Mucosa of descending colon (tissue), 3 donors: ENCODE results near the gene UBFD1. TPM values are rescaled to one million over a fixed set of nuclear protein-coding genes. Genes with fewer than 3 reads are reported as not detected.
A peak's percentile ranks its signal among the peaks of the same experiment; 100 is the strongest.

Experiments
- ATAC-seq: fragments of 200-7000 bp; cut with Tn5 transposase; one replicate; pipeline ENCODE4 v1.9.1; 2020; ENCODE audit warnings: mild to moderate bottlenecking, moderate library complexity
- DNase-seq, 3 donors: peaks; one replicate each; pipeline ENCODE4 v3.0.0-alpha.2; 2020
- H3K36me3 ChIP-seq: fragments of 200-600 bp; one replicate; pipeline ENCODE4 v1.8.0; 2021; ENCODE audit warnings: low read depth, mild to moderate bottlenecking
- H3K4me1 ChIP-seq: fragments of 200-600 bp; one replicate; pipeline ENCODE4 v1.8.0; 2021; ENCODE audit warnings: low read depth, mild to moderate bottlenecking
- H3K4me3 ChIP-seq: fragments of 200-600 bp; one replicate; pipeline ENCODE4 v1.8.0; 2021; ENCODE audit warnings: mild to moderate bottlenecking
- H3K9me3 ChIP-seq: fragments of 200-600 bp; one replicate; pipeline ENCODE4 v1.8.0; 2021; ENCODE audit warnings: mild to moderate bottlenecking
- intact Hi-C, 2 donors: fragments of 100-400 bp; cut with DNase I in 1 of 2; cut with micrococcal nuclease in 1 of 2; formaldehyde crosslinking; loops; one replicate each; pipeline versions ENCODE4 v1.11.0 to v1.11.1; 2022; cut with DNase I, micrococcal nuclease
- long read RNA-seq, 2 donors: library from polyadenylated mRNA; unstranded; transcript quantifications; one replicate each; pipeline ENCODE4 v2.0.0, GENCODE V29; 2019 to 2021
- total RNA-seq, 3 donors: library from RNA; stranded (reverse); fragmentation: NEBNext Ultra II Directional in 2 of 3; extraction: Animal tissue kit (Norgen Biotek cat#: 25700) in 2 of 3; gene quantifications; one replicate each; pipeline versions ENCODE4 v1.2.1 to v1.2.4, GENCODE V29; 2021 to 2023
- TF ChIP-seq, protein P1 (sequence below): fragments of 200-600 bp; IDR thresholded peaks from one replicate; pipeline ENCODE4 v1.8.0; 2022; ENCODE audit warnings: antibody characterized with exemption, mild to moderate bottlenecking
- donor health status: DM: no; HTN: no; CAD: no; lungs with moderate emphysema.
- donor health status: DM: no; HTN: no; CAD: no.
- donor health status: DM: no; HTN: yes; CAD: no.

The UBFD1 gene, protein sequence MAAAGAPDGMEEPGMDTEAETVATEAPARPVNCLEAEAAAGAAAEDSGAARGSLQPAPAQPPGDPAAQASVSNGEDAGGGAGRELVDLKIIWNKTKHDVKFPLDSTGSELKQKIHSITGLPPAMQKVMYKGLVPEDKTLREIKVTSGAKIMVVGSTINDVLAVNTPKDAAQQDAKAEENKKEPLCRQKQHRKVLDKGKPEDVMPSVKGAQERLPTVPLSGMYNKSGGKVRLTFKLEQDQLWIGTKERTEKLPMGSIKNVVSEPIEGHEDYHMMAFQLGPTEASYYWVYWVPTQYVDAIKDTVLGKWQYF
- total RNA-seq: 10 to 100 TPM; 27.8 to 38.3 (median 28.5) TPM
- long read RNA-seq, donor 1, full-length matches to known transcripts: 12 of 18 reads
- long read RNA-seq, donor 1, partial matches to known transcripts: 1 of 18 reads
- long read RNA-seq, donor 1, other reads (novel, unspliced or antisense): 5 of 18 reads
- long read RNA-seq, donor 2, partial matches to known transcripts: 0 of 1 reads
- long read RNA-seq, donor 2, other reads (novel, unspliced or antisense): 1 of 1 reads

DNA sequence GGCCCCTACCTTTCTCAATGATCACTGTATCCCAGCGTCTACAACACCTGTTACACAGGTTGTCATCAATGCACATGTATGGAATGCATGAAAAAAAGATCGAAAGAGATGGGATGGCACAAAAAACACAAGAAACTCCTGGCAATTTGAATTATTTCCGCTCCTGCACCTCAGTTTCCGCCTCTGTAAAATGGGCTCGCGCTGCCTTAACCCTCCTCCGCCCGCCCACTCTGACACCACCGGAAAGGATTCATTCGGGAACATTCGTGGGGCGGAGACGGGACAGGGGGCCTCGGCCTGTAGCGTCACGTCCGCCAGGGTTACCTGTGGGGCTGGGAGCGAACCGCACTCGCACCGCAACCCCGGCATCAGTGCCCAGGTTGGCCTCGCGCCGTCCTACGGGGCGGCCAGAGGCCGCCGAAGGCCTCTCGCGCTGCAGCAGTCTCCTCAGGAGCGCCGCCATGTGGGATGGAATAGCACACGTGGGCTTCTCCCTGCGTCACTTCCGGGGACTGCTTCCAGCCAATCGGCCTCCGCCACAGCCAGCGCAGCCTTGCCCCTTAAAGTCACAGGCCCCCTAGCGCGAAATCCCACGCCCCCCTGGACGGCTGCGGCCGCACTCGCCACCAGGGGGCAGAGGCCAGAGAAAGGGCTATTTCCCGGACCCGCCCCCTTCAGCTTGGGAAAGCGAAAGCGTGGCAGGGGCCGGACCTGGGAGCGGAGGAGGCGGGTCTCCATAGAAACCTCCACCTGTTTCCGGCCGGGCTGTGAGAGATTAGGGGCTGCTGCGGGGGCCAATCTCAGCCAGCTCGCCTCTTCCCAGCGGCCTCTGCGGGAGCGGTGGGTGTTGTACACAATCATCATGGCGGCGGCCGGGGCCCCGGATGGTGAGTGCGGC is at the start of gene UBFD1, which contains the start of gene EARS2:
TSS of gene UBFD1 (plus strand) at position 847 of the 898 bp plus-strand sequence. CDS start at position 863, 16 bp downstream.
TSS of gene EARS2 (minus strand) at position 470 of the 898 bp plus-strand sequence. CDS start at position 463, 7 bp downstream.
- Histone ChIP-seq H3K9me3 (no peaks in the 10 kb centered on the region), H3K4me3 (peak within 1 kb of the TSS; percentile 98), H3K36me3 (peaks cover 4% of the 10 kb centered on the region), H3K4me1 (peaks cover 9% of the 10 kb centered on the region)
- TF ChIP-seq, protein P1, sequence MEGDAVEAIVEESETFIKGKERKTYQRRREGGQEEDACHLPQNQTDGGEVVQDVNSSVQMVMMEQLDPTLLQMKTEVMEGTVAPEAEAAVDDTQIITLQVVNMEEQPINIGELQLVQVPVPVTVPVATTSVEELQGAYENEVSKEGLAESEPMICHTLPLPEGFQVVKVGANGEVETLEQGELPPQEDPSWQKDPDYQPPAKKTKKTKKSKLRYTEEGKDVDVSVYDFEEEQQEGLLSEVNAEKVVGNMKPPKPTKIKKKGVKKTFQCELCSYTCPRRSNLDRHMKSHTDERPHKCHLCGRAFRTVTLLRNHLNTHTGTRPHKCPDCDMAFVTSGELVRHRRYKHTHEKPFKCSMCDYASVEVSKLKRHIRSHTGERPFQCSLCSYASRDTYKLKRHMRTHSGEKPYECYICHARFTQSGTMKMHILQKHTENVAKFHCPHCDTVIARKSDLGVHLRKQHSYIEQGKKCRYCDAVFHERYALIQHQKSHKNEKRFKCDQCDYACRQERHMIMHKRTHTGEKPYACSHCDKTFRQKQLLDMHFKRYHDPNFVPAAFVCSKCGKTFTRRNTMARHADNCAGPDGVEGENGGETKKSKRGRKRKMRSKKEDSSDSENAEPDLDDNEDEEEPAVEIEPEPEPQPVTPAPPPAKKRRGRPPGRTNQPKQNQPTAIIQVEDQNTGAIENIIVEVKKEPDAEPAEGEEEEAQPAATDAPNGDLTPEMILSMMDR: peak; percentile 98
- peak; percentile 97 for ATAC-seq
- peak; percentile 98 to 100 (median 99) for DNase-seq
- intact Hi-C loops: no loop called here

DNA sequence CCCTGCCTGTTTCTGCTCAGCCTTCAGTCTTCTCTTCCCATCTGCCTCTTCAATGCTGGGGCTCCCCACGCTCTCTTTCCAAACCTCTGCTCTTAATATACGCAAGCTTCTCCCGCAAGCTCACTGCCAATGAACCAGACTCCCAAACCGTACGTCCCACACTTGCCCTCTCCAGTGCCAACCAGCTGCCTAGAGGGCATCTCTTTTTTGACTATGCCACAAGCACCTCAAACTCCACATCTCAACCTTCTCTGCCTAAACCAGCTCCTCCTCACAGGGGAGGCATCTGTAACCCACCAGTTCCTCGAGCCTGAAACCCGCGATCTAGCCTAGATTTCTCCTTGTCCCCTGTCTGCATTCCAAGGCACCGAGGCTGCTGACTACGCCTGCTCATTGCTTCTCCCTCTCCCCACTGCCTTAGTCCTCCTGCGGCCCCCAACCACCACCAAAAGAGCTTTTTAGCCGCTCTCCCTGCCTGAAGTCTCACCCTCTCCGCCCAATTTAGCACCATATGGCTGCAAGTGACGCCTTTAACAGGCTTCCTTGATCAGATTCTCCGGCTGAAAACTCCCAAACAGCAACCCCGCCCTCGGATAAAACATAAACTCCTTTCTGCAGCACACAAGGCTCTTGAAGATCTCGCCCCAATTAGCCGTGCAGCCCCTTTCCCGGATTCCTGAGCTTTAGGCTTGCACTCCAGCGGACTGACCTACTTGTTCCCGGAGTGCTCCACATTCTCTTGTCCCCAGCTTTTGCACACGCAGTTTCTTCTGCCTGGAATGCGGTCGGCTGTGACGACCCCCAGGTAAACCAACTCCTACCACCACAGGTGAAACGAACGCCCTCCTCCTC is 48.7 kb upstream of the UBFD1 start:
- TF ChIP-seq, protein P1: no peak
- peak; percentile 15 for ATAC-seq
- H3K36me3 ChIP-seq: no peaks in the 10 kb centered on the region

DNA sequence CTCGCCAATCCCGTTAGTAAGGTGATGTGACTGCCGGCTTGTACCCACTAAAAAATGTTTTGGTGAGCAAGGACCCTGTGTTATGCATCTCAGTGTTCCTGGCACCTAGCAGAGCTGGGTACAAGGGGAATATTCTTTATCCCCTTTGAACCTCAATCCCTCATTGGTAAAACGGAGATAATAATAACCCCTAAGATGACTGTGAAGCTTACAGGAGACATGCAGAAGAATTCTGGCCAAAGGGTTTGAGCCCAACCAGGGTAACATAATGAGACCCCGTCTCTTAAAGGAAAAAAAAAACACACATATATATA is 48.1 kb upstream of the UBFD1 start:
- Histone ChIP-seq H3K4me1 (peaks cover 13% of the 10 kb centered on the region), H3K9me3 (no peaks in the 10 kb centered on the region), H3K4me3 (peak overlapping the region; percentile 81), H3K36me3 (no peaks in the 10 kb centered on the region)
- TF ChIP-seq, protein P1: no peak
- no peak for DNase-seq
- intact Hi-C loops: no loop called here
- no peak for ATAC-seq

More for the DNA sequence above, 48.7 kb upstream of the UBFD1 start:
- Histone ChIP-seq H3K4me3 (peak overlapping the region; percentile 9), H3K9me3 (no peaks in the 10 kb centered on the region), H3K4me1 (peaks cover 13% of the 10 kb centered on the region)
- intact Hi-C loops: no loop called here
- peak in 2 of 3 donors; percentile 42 to 44 for DNase-seq

DNA sequence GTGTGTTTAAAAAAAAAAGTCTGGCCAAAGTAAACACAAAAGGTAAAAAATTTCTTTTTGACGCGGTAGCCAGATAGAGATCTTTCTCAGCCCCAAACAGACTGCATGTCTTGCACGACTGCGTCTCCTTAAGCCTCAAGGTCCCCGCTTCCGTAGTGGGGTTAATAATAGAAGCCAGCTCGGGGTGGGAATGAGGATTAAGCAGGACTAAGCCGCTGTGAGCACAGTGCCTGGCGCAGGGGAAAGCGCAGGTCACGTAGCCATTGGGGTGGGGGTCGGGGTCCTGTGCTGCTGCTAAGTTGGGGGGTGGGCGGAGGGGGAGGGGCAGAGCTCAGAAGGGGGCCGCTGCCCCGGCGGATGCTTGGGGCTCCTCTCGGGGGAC is 47.8 kb upstream of the UBFD1 start:
- Histone ChIP-seq H3K9me3 (no peaks in the 10 kb centered on the region), H3K4me3 (peak overlapping the region; percentile 81), H3K4me1 (peaks cover 13% of the 10 kb centered on the region), H3K36me3 (no peaks in the 10 kb centered on the region)
- TF ChIP-seq, protein P1: no peak
- intact Hi-C loops: no loop called here
- DNase-seq: peak in 1 of 3 donors; percentile 39
- peak; percentile 56 for ATAC-seq
